Stomach (tissue), 4 donors: ENCODE measurements around the gene TBX4.
"Not testable (repeated sequence)": the region's sequence is repeated elsewhere in the genome, so short reads cannot be mapped to it uniquely, and the experiment has no call there.

Experiments used
- CTCF ChIP-seq, 7 experiments: fragments of 450-650 bp in 4 of 7; fragments of 200-600 bp in 3 of 7; sonication (generic) in 3 of 7; IDR thresholded peaks; one replicate each; pipeline ENCODE4 v1.5.1; 2016 to 2019; ENCODE audit warnings: antibody characterized with exemption in 7 of 7, control low read depth in 2 of 7, mild to moderate bottlenecking in 1 of 7
- EP300 ChIP-seq: sonication (generic); formaldehyde crosslinking; IDR thresholded peaks from one replicate; pipeline ENCODE4 v1.6.1; 2017; ENCODE audit warnings: antibody characterized with exemption
- POLR2A ChIP-seq, 4 donors: fragments of 450-650 bp; IDR thresholded peaks; one replicate each; pipeline ENCODE4 v1.6.1; 2016; ENCODE audit warnings: antibody characterized with exemption in 4 of 4, control low read depth in 2 of 4, mild to moderate bottlenecking in 1 of 4, moderate library complexity in 1 of 4

GRCh38 chr17:61441507-61441906 is 10.7 kb upstream of the TBX4 start:
- not testable (repeated sequence) for TF ChIP-seq CTCF (IDR thresholded peaks at IDR 0.05); POLR2A (IDR thresholded peaks at IDR 0.05); EP300
